HG02571 (cell line): ENCODE results near the gene GCSH.
A peak's percentile ranks its signal among the peaks of the same experiment; 100 is the strongest.

ENCODE experiments used
- ATAC-seq: cut with Tn5 transposase; IDR thresholded peaks from one replicate; pipeline ENCODE4 v1.9.1; 2021; ENCODE audit warnings: mild to moderate bottlenecking, moderate library complexity; ENCODE audit not compliant: unreplicated experiment

GCSH gene

DNA sequence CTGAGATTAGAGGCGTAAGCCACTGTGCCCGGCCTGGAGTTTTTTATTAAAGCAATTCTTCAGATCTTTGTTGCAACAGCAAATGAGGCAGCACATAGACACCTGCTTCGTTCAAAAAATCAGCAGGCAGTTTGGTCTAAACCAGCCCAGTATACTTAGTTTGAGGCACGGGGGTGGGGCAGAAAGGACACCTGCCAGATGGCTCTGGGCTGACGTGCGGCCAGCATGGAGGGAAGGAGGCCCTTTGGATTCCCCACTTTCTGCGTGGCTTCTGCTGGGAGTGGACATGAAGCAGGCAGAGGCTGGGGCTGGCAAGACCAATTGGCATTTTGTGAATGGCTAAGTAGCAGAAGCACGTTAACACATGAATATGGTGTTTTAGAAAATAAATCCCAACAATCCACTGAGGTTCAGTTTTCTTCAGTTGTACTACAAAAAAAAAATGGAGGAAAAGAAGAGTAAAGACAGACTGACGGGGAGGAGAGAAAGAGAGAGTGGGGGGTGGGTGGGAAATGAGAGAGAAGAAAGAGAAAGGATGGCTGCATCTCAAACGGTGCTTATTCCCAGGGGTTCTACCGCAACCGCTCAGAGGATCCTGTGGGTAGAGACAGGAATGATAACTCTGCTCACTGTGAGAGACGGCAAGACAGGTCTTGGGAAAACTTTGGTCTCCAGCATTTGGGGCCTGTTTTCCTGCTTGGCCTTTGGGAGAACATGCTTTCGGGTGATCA lies 35.5 kb downstream of the GCSH start:
- no peak for ATAC-seq

DNA sequence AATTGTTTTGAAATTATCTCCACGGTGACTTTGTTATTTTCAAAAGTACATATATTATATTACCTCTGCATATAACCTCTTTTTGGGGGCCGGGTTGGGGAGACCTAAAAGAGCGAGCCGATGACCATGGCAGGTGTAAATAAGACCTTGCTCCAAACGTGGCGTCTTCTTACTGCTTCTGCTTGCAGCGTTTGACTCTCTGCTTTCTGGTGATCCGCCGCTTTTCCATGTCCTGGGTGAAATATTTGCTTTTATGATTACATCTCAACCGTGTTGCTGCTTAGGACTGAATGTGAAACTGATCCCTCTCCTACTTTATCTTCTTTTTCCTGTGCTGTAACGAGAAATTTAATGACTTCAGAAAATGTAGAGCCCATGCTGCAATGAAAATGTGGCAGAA lies 42.4 kb downstream of the GCSH start:
- ATAC-seq: no peak

DNA sequence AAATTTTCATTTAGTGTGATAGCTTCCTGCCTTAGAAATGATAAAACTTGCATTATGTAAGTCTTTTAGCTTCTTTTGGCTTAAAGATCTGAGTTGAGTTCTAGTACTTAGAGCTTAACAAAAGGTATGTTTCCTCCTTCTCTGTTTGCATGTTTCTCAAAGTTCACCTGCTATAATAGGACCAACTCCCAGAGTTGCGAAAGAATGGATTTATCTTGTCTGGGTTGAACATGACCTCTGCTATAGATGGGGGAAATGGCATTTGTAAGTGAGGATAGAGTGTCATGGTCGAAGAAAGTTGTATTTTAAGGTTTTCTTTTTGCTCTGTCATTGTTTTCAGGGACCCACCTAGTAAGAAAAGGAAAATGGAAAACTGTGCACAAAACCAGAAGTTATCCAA lies 53.4 kb downstream of the GCSH start:
- ATAC-seq: no peak

DNA sequence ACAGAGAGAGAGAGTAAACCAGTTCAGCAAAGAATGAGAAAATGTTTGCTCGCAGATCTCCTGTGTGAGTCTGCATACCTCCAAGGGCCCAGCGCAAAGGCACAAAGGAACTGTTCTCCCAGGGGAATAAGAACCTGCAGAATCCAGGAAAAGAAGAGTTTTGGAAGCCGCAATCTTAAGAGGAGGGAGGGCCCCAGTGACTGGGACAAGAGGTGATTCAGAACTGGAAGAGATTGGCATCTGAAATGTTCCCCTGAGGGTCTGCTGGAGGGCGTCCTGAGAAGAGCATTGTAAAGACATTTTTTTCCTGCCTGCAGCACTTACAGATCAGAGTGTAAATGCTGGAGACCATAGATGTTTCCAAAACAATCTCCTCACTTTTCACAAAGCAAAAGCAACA lies 54.5 kb downstream of the GCSH start:
- no peak for ATAC-seq

DNA sequence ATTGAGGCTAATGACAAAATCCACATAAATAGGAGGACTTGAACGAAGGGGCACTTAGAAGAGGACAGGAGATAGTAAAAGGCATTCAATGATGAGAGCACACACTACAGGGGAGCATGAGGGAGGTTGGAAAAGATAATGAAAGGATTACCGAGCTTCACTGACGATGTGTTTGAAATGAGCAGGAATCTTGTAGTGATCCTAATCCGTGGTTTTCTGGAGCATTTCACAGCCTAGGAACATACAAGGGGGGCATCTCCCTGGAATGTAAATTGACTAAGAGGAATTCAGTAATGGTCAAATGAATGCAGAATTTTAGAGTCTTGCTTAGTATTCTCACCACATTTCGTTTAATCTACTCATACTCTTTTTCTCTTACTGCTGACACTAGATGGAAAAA lies 55.4 kb downstream of the GCSH start:
- no peak for ATAC-seq

DNA sequence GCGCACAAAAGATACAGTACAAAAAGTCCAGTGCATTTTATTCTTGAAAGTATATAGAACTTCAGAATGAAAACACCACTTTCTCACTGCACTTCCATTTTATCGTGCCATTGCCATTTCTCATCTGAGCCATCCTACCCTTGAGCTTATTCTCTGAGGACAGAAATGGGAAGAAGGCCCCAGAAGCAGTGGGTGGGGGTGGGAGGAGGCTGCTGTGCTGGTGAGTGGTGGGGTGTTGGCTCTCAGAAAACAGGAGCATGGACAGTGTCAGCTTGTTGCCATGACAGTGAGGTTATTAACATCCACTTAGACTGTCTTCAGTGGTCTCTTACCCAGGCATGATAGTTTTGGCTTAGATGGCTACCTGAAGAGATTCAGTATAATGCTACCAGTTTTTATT lies 56.1 kb downstream of the GCSH start:
- no peak for ATAC-seq

DNA sequence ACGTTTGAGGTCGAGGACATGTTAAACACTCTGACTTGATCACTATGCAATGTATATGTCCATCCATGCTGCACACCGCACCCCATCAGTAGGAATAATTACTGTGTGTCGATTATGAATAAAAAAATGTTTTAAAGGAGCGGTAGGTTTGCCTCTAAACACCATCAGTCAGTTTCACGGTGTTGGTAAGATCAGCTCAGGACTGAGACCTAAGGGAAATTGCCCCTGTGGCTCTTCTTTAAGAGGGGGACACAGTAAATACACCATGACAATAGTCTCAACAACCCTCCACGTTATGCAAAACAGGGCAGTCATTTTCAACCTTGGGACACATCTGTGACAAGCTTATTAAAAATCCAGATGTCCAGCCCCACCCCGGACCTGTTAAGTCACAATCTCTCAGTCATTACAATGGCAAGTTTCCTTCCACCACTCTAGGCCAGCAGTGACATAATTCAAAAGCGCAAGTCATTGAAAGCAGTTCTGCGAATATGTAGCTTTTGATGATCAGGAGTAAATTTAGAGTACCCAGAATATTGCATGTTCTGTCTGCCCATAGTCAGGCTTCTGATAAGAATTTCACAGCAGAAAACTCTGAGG lies 59.3 kb downstream of the GCSH start:
- no peak for ATAC-seq

DNA sequence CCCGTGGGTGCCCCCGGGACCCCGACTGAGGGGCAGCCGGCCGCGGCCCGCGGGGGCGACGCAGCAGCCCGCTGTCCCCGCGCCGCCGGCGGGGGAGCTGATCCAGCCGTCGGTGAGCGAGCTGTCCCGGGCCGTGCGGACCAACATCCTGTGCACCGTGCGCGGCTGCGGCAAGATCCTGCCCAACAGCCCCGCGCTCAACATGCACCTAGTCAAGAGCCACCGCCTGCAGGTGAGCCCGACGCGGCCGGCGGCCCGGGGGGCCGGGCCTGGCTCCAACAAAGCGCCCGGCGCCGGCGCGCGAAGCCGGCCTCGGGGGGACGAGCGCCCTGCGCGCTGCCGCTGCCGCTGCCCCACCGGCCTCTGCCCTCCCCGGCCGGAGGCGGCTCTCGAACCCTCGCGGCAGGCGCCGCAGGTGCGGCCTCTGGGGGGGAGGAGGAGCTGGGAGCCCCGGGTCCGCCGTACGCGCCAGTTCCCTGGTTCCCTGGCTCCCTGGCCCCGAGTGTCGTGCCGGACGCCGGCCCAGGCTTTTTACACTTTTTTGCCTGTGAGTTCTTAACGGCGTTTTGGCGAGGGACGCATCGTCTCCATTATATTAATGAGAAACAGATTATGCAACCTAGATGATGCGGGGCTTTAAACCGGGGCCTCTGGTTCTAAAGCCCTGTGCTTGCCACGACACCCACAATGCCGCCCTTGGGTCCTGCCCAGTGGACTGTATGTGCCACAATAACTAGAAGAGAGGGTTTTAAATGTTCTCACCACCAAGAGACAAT lies 60.0 kb downstream of the GCSH start:
- ATAC-seq: peak; percentile 45

DNA sequence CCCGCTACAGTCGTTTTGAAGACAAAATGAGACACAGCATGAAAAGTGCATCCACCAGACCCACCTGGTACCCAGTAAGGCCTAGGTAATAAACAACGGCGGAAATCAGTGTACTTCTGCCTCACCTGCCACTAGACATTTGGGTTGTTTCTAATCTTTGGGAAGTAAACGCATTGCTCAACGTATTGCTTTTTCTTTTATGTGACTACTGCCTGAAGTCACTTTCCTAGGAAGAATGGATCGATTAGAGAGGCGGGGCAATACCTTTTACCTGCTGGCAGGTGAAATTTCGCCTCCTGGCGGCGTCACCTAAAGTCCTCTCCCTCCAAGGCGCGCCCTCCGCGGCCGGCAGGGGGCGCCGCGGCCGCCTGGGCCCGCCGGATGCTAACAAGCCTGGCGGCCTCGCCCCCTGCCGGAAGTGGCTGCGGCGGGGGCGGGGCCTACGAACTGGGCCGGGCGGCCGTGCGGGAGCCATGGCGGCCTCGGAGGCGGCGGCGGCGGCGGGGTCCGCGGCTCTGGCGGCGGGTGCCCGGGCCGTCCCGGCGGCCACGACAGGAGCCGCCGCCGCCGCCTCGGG lies 60.7 kb downstream of the GCSH start, which contains the start of gene ATMIN:
TSS of gene ATMIN (plus strand) at position 445 of the 577 bp plus-strand sequence. CDS start at position 474, 29 bp downstream.
- ATAC-seq: peak; percentile 89
